Measurements from ENCODE around the gene SHISA9.

The SHISA9 gene

GRCh38 chr16:12900156-12900555 lies 1.2 kb upstream of the SHISA9 start:
- no peak for TF ChIP-seq CTCF (conservative IDR thresholded peaks at IDR 0.05)
- no peak overlapping the region for H3K27ac ChIP-seq

- H3K27ac ChIP-seq = no peak overlapping the region
- no peak for TF ChIP-seq CTCF (conservative IDR thresholded peaks at IDR 0.05)
These were observed 697 bp upstream of the SHISA9 start for GRCh38 chr16:12900599-12901203.

DNA sequence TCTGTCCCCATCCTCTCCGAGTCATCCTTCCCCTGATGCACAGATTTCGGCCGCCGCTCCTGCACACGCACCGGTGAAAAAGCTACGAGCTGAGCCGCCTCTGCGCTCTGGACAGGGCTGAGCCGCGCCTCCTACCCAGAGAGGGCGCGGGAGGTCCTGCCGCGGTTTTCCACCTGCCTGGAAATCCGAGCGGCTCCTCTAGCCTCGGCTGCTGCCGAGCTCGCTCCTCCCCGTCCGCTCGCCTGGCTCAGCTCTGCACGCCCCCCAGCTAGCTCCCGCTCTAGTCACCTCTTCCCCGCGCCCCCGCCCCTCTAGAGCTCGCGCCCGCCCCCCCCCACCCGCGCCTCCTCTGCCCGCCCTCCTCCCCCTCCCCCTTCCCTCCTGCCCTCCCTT lies 198 bp upstream of the SHISA9 start:
- no peak overlapping the region for H3K27ac ChIP-seq
- no peak for TF ChIP-seq CTCF (conservative IDR thresholded peaks at IDR 0.05)

- no peak for TF ChIP-seq CTCF (conservative IDR thresholded peaks at IDR 0.05)
- H3K27ac ChIP-seq = no peak overlapping the region
These were observed 1.3 kb downstream of the SHISA9 start for GRCh38 chr16:12902511-12903372.

DNA sequence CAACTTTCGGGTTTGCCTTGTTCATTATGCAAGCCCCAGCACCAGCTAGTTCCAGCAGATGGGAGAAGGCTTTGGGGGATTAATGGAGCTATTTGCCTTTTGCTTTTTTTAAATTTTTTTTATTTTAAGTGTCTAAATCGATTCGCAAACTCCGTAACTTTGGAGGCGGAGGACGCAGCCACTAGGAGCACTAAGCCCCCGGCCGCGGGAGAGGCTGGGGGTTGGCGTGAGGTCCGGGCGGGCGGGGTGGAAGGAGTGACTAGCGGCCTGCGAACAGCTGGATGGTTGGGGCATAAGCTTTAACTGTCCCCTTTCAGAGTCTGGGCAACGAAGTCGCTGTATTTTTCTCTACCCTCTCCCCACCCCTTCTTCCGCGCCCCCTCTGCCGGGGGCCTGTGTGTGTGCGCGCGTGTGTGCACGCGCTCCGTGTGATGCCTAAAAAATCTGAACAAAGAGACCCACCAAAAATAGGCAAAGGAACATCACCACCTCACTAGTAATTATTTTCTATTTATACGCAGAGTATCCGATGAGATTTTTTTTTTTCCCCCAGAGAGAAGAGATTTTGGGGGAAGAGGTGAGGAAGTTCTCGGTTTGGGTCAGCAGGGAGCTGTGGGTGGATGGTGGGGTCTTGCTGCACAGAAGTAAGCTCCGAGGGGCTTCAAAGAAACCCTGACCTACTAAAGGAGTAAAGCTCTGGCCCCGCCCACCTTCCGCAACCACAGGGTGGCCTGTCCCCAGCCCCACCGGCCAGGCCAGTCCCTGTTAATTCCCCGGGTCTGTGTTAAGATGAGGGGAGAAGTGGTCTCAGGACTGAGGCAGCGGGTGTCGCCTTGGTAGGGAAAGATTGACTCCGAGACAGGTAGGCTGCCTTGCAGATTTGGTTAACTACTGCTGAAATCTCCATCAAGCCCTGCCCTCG lies 2.3 kb downstream of the SHISA9 start:
- TF ChIP-seq CTCF (conservative IDR thresholded peaks at IDR 0.05) = no peak
- no peak overlapping the region for H3K27ac ChIP-seq

GRCh38 chr16:12904329-12904671 lies 2.9 kb downstream of the SHISA9 start:
- H3K27ac ChIP-seq = no peak overlapping the region
- TF ChIP-seq CTCF (conservative IDR thresholded peaks at IDR 0.05) = no peak

GRCh38 chr16:12906271-12906670 lies 4.9 kb downstream of the SHISA9 start:
- no peak overlapping the region for H3K27ac ChIP-seq
- TF ChIP-seq CTCF (conservative IDR thresholded peaks at IDR 0.05) = no peak

All from VCaP (cell line).